Activated CD4-positive, alpha-beta T cell treated with anti-CD3 and anti-CD28 coated beads, Interleukin-2, amount 50 U/mL, for 4 hours (primary cell): ENCODE results near the gene ETHE1.

ENCODE experiments used
- DNase-seq, 2 experiments: peaks; one replicate each; pipeline ENCODE4 v3.0.0-alpha.2; 2020

Gene ETHE1

GRCh38 chr19:43486412-43486811 lies 40.6 kb downstream of the ETHE1 start:
- DNase-seq = no peak

DNA sequence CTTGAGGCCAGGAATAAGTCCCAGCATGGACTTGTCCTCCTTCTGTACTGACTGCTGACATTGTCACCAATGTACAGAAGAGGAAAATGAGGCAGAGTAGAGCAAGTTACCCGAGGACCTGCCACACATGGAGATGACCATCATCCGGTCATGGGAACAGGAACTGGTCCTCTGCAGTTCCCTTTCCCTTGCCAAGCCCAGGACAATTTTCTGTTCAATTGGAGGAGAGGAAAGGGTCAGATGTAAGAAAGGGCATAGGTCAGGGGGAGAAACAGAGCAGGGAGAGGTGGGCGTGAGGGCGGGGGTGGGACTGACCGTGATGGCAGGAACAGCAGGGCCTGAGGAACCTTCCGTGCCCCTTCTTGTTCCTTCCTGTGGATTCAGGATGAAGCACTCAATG lies 41.0 kb downstream of the ETHE1 start:
- DNase-seq = no peak

GRCh38 chr19:43483281-43483680 lies 43.7 kb downstream of the ETHE1 start:
- no peak for DNase-seq

DNA sequence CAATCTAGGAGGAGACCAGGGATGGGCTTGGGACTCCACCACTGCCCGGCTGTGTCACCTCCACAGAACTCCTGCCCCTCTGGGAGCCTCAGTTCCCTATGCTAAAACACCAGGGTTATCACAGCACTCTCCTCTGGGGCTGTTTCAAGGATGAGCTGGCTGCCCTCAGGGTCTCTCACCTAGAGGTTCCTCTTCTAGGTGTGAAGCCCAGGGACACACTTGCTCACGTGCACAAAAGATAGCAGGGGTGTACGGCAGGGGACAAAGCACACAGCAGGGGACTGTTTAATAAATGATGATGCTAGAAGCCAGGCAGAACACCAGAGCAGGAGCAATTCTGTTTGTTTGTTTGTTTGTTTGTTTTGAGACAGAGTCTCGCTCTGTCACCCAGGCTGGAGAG lies 44.8 kb downstream of the ETHE1 start:
- no peak for DNase-seq

DNA sequence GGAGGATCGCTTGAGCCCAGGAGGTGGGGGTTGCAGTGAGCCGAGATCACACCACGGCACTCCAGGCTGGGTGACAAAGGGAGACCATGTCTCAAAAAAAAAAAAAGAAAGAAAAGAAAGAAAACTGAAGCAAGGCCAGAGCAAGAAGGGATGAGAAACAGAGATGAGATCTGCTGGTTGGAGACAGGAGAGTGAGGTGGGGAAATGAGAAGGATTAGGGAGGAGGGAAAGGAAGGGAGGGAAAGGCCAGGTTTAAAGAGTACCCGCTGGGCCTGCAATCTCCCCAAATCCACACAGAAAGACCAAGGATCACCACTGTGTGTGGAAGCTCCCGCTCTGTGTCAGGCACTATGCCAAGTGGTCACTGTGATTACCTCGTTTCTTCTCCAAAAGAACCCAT lies 45.3 kb downstream of the ETHE1 start:
- DNase-seq = no peak

- no peak for DNase-seq
Measured at GRCh38 chr19:43480574-43480973, 46.4 kb downstream of the ETHE1 start.

DNA sequence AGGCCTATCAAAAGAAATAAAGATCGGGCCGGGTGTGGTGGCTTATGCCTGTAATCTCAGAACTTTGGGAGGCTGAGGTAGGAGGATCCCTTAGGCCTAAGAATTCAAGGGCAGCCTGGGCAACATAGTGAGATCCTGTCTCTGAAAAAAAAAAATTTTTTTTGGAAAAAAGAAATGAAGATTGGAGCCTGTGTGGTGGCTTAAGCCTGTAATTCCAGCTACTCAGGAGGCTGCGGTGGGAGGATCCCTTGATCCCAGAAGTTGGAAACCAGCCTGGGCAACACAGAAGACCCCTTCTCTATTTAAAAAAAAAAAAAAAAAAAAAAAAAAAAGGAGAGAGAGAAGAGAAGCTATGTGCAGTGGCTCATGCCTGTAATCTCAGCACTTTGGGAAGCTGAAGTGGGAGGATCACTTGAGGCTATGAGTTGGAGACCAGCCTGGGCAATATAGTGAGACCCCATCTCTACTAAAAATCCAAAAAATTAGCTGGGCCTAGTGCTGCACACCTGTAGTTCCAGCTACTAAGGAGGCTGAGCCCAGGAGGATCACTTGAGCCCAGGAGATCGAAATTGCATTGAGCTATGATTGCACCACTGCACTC lies 46.9 kb downstream of the ETHE1 start:
- no peak for DNase-seq

DNA sequence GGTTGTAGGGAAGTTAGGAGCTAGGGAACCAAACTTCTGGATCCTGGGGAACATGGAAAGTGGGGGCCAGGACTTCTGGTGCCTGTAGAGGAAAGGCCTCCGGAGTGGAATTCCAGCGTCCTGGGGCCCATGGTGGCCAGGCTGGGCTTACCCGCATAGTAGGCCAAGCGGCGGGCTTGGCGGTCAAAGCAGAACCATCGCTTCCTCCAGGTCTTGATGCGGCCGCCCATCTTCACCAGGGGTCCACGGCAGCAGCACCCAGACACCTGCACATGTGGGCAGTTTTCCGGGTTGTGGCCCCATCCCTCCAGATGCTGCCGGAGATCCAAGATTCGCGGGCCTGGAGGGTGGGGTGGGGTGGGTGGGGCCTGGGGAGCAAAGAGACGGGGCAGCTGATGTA lies 47.8 kb downstream of the ETHE1 start:
- DNase-seq = no peak

GRCh38 chr19:43478323-43478722 lies 48.7 kb downstream of the ETHE1 start:
- no peak for DNase-seq

DNA sequence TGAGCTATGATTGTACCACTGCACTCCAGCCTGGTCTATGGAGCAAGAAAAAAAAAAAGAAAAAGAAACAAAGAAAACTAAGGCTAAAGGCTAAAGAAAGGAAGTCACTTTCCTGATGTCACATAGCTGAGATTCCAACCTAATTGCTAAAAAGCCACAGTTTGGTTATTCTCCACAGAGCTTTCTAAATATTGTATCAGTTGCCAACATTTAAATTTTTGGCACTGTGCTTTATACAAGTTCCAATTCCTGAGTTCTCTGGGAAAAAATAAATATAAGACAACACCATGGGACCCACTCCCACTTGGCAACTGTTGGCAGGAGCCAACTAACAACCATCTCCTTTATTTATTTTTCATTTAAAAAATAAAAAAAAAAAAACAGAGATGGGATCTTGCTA lies 50.4 kb downstream of the ETHE1 start:
- no peak for DNase-seq

DNA sequence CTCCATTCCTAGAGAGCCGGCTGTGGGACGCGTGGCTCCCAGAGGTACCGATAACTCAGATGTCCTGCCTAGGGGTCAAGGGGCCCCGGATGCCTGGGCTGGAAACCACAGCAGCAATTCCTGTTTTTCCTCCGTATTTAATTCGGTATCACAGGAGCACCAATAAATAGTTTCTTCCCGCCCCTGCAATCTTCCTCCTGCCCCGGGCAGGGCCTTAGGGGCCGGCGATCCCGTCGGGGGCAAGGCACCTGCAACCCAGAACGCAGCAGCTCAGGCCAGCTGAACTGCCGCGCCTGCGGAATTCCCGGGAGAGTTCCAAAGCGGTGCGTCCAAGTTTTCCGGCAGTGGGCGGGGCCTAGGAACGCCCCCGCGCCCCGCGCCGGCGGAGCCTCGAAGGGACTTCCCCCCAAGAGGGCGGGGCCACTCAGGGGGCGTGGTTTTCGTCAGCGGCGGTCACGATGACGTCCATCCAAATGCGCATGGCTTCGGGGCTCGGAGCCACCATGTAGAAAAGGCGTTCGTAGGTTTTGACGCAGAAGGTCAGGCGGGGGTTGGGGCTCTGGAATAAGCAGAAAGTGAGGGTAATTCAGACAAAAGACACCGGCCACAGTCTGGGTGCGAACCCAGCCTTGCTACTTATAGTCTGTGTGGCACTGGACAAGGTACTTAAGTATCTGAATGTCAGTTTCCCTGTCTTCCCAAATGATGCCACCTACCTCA lies 51.9 kb downstream of the ETHE1 start:
- DNase-seq = peak; percentile 95 to 96

DNA sequence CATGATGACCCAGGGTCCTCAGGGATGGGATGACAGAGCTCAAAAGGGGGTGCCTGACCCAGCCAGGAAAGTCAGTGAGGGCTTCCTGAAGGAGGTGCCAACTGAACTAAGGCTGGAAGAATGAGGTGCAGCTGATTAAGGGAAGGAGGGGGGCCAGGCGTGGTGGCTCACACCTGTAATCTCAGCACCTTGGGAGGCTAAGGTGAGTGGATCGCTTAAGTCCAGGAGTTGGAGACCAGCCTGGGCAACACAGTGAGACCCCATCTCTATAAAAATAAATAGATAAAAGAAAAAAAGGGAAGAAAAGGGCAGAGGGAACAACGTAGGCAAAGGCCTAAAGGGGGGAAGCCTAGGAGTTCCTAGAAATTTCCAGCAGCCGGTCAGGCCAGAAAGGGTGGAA lies 52.5 kb downstream of the ETHE1 start:
- DNase-seq = no peak

- DNase-seq = no peak
Measured at GRCh38 chr19:43471091-43471490, 55.9 kb downstream of the ETHE1 start.

DNA sequence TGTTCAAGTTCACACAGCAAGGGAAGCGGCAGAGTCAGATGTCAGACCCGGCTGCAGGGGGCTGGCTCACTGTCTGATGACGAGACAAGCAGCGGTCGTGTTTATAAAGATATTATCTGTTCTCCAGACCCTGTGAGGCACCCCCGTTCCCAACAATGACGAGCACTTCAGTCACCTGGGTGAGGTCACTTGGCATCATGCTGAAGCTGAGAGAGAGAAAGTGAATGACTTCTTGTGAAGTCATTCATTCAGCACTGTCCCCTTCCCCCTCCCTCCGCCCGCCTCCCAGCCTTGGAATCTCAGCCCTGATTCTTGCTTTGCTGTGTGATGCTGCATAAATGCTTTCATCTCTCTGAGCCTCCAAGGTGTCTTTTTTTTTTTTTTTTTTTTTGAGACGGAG lies 56.7 kb downstream of the ETHE1 start:
- peak; percentile 54 to 60 for DNase-seq

- DNase-seq = no peak
Measured at GRCh38 chr19:43469160-43469480, 57.9 kb downstream of the ETHE1 start.

- no peak for DNase-seq
Measured at GRCh38 chr19:43468354-43469159, 58.4 kb downstream of the ETHE1 start.

DNA sequence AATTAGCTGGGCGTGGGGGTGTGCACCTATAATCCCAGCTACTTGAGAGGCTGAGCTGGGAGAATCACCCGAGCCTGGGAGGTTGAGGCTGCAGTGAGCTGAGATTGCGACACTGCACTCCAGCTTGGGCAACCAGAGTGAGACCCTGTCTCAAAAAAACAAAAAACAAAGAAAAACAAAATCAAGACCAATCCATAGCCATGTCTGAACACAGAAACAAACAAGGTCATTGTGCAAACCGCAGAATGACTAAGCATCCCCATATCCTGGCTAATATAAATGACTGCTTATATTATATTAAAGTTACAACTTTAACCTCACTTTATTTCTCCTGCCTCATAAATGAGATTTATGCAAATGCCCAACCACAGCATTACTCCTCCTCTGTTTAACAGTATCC lies 59.3 kb downstream of the ETHE1 start:
- no peak for DNase-seq

DNA sequence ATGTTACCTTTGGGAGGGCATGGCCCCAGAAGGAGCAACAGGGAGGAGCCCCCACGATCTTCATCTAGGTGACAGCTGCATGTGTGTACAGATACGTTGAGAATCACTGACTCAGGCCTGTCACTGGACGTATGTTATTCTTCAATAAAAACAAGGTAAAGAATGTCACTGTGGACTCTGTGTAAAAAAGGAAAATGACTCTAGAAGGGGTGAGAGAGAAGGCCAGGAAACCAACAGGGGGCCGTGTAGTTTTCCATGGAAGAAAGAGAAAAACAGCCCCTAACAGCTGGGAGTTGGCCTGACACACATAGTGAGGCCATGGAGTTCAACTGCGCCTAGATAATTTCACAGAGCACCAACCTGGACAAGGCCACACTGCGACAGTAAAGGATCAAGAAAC lies 59.7 kb downstream of the ETHE1 start:
- no peak for DNase-seq

- no peak for DNase-seq
Measured at GRCh38 chr19:43466793-43467192, 60.2 kb downstream of the ETHE1 start.

- DNase-seq = no peak
Measured at GRCh38 chr19:43465468-43466120, 61.4 kb downstream of the ETHE1 start, which contains the start of gene LYPD3. Gene LYPD3, minus strand, starts transcription at chr19:43465608. Its CDS starts 37 bp downstream, at chr19:43465571.

GRCh38 chr19:43464134-43464775 lies 62.7 kb downstream of the ETHE1 start:
- DNase-seq = no peak

DNA sequence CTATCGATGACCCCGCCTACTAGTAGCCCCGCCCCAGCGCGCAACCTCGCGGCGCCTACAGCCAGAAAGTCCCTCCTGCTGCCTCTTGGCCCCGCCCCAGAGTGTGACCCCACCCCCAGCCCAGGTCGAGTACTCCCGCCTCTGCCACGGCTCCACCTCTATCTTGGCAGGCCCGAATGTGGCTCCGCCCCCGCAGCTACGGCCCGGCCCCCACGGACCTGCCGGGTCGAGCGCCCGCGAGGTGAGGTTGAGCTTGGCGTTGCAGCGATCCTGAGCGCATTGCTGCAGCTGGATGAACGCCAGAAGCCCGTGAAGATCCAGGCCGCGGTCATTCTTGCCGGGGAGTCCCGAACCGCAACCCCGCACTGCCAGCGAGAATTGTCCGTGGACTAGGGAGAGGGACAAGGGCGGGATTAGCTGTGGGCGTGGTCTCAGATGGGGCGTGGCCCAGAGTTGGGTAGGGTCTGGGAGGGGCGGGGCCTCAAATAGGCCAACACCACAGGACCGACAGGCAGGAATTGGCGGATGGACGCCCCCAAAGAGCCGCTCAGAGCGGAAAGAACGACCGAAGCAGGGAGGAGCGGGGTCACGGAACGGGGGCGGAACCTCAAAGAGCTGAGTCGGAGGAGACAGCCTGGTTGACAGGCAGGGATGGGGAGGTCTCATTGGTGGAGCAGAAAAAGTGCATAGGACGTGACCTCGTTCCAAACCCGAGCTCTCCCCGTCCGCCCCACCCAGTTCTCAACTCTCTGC lies 63.4 kb downstream of the ETHE1 start:
- peak; percentile 100 for DNase-seq
